AG04450 (cell line): ENCODE data around the gene SPRED3. TPM values are rescaled to one million over a fixed set of nuclear protein-coding genes. Genes with fewer than 3 reads are reported as not detected.
"Not testable (repeated sequence)": the region's sequence is repeated elsewhere in the genome, so short reads cannot be mapped to it uniquely, and the experiment has no call there.

Experiments used
- CTCF ChIA-PET: fragments of 300-600, 350-600 bp; formaldehyde crosslinking; extraction: SDS; loops from one replicate; lab custom pipeline; 2022; ENCODE audit warnings: antibody characterized with exemption, inconsistent platforms; lab: Charles Lee
- POLR2A ChIA-PET: fragments of 350-600 bp; formaldehyde crosslinking; extraction: SDS; loops from one replicate; lab custom pipeline; 2021; ENCODE audit warnings: antibody characterized with exemption, inconsistent platforms; lab: Yijun Ruan, JAX
- DNase-seq: peaks from one replicate; pipeline ENCODE4 v3.0.0-alpha.2; 2011; ENCODE audit warnings: low read depth, low spot score
- H3K27ac ChIP-seq: one replicate; pipeline ENCODE4 v1.5.1; 2012; ENCODE audit warnings: low read depth, low read length, control low read depth
- H3K27me3 ChIP-seq: one replicate; pipeline ENCODE4 v1.6.0; 2012; ENCODE audit warnings: low read length; ENCODE audit not compliant: control insufficient read depth, insufficient read depth
- H3K4me3 ChIP-seq: 2 replicates; pipeline ENCODE4 v1.5.1; 2011; ENCODE audit warnings: mild to moderate bottlenecking, low read depth, low read length, control low read depth
- H3K9me3 ChIP-seq: 2 replicates; pipeline ENCODE4 v1.5.1; 2012; ENCODE audit warnings: low read length; ENCODE audit not compliant: control insufficient read depth, insufficient read depth
- CTCF ChIP-seq: IDR thresholded peaks from 2 replicates; pipeline ENCODE4 v1.5.1; 2011; ENCODE audit warnings: low read depth, low read length, control low read depth, inconsistent platforms
- polyA plus RNA-seq: library from polyadenylated mRNA; depleted of rRNA; stranded (reverse); fragments of >200 nt; gene quantifications from 2 replicates; pipeline ENCODE4 v1.2.3, GENCODE V29; 2011

SPRED3 gene
- polyA plus RNA-seq, 1 experiment, result 2.5 TPM

DNA sequence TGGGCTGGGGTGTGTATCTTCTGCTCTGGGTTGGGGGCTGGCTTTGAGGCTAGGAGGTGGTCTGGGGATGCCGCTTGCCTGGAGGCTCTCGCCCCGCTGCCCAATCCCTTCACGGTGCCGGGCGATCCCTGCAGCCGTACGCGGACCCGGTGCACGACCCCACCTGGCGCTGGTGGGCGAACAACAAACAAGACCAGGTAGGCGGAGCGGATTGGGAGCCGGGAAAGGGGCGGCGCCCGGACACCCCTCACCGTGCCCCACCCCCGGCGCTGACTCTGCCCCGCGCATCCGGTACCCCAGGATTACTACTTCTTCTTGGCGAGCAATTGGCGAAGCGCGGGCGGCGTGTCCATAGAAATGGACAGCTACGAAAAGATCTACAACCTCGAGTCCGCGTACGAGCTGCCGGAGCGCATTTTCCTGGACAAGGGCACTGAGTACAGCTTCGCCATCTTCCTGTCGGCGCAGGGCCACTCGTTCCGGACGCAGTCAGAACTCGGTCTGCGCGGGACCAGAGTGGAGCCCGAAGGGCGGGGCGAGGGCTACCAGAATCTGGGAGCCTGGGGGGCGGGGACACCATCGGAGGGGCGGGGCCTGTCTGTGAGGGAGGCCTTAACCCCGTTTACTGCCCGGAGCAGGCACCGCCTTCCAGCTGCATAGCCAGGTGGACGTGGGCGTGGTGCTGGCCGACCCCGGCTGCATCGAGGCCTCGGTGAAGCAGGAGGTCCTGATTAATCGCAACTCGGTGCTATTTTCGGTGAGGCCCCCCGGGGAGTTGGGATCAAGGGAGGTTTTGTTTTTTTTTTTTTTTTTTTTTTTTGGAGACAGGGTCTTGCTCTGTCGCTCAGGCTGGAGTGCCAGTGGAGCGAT is 26.2 kb upstream of the SPRED3 start:
- ChIA-PET POLR2A (interaction anchor here (1.2 kb wide), 1 partner anchor 12 kb away, joined by 5 read pairs; the partner anchor contains the start of gene PSMD8), CTCF (interaction anchor here (0.6 kb wide), 1 partner anchor 68 kb away, joined by 3 read pairs; no protein-coding TSS in a partner anchor)
- Histone ChIP-seq H3K27me3 (peaks cover 33% of the 10 kb centered on the region), H3K27ac (no peak overlapping the region), H3K9me3 (no peaks in the 10 kb centered on the region; the same call in 1 of the 2 replicates), H3K4me3 (peak overlapping the region; percentile 69)
- TF ChIP-seq CTCF, result no peak
- DNase-seq, result no peak

DNA sequence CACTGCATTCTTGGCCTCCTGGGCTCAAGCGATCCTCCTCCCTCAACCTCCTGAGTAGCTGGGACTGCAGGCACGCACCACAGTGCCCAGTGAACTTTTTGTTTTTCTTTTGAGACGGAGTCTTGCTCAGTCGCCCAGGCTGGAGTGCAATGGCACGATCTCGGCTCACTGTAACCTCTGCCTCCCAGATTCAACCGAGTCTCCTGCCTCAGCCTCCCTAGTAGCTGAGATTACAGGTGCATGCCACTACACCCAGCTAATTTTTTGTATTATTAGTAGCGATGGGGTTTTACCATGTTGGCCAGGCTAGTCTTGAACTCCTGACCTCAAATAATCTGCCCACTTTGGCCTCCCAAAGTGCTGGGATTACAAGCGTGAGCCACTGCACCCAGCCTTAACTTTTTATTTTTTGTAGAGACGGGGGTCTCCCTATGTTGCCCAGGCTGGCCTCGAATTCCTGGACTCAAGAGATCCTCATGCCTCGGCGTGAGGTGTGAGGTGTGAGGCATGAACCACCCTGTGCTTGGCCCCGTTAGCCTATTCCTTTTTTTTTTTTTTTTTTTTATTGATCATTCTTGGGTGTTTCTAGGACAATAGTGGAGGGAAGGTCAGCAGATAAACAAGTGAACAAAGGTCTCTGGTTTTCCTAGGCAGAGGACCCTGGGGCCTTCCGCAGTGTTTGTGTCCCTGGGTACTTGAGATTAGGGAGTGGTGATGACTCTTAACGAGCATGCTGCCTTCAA is 25.4 kb upstream of the SPRED3 start:
- POLR2A ChIA-PET, H3K9me3 ChIP-seq, CTCF ChIA-PET, DNase-seq, H3K4me3 ChIP-seq, H3K27ac ChIP-seq: not testable (repeated sequence)
- H3K27me3 ChIP-seq, result peaks cover 33% of the 10 kb centered on the region

GRCh38 chr19:38367041-38367440 is 21.5 kb upstream of the SPRED3 start:
- H3K27me3 ChIP-seq, result peaks cover 16% of the 10 kb centered on the region
- TF ChIP-seq CTCF, result no peak
- no peaks in the 10 kb centered on the region; the same call in 1 of the 2 replicates for H3K9me3 ChIP-seq
- ChIA-PET CTCF (no interaction called here), POLR2A (no interaction called here)
- no peak for DNase-seq
- no peak overlapping the region for H3K27ac ChIP-seq
- H3K4me3 ChIP-seq, result no peak overlapping the region

GRCh38 chr19:38369584-38369983 is 18.9 kb upstream of the SPRED3 start:
- DNase-seq, result no peak
- CTCF ChIA-PET, result no interaction called here
- TF ChIP-seq CTCF, result no peak

GRCh38 chr19:38370299-38370698 is 18.2 kb upstream of the SPRED3 start:
- POLR2A ChIA-PET, result no interaction called here
- H3K9me3 ChIP-seq, result no peaks in the 10 kb centered on the region
- no peak for TF ChIP-seq CTCF
- H3K27ac ChIP-seq, result no peak overlapping the region
- H3K4me3 ChIP-seq, result no peak overlapping the region
- H3K27me3 ChIP-seq, result peaks cover 13% of the 10 kb centered on the region
- no peak for DNase-seq
- CTCF ChIA-PET, result no interaction called here

More at GRCh38 chr19:38369584-38369983, 18.9 kb upstream of the SPRED3 start:
- Histone ChIP-seq H3K4me3 (no peak overlapping the region), H3K27me3 (peaks cover 16% of the 10 kb centered on the region), H3K27ac (no peak overlapping the region), H3K9me3 (no peaks in the 10 kb centered on the region; the same call in 1 of the 2 replicates)
- POLR2A ChIA-PET, result no interaction called here
